Mammary epithelial cell (primary cell): ENCODE measurements around the gene NIPBL.

Experiments used
- CTCF ChIP-seq, 2 donors: IDR thresholded peaks in 1 of 2; conservative IDR thresholded peaks in 1 of 2; 2 replicates each; pipeline ENCODE4 v1.5.1; 2011 to 2012; ENCODE audit warnings: inconsistent platforms in 2 of 2, low read length in 2 of 2, mild to moderate bottlenecking in 2 of 2, control low read depth in 1 of 2, low read depth in 1 of 2; ENCODE audit not compliant: insufficient read depth in 1 of 2; ENCODE audit errors: extremely low read depth in 1 of 2
- EZH2 ChIP-seq: IDR thresholded peaks from 2 replicates; pipeline ENCODE4 v1.6.1; 2012; ENCODE audit warnings: low read length, inconsistent platforms, borderline replicate concordance

- no peak for TF ChIP-seq CTCF (conservative IDR thresholded peaks at IDR 0.05 in 1 of 2, IDR thresholded peaks at IDR 0.05 in 1 of 2; ENCODE audit: extremely low read depth in 1 of 2, insufficient read depth in 1 of 2, low read depth in 1 of 2, low read length in 2 of 2)
- no peak for TF ChIP-seq EZH2
Observed at GRCh38 chr5:36832274-36832673, 44.3 kb upstream of the NIPBL start.
